NCI-H1048 (cell line): Measurements from ENCODE around the gene RPL22L1.
"Not testable (repeated sequence)": the region's sequence is repeated elsewhere in the genome, so short reads cannot be mapped to it uniquely, and the experiment has no call there.

ENCODE experiments used
- DNase-seq: peaks from one replicate; lab custom pipeline; 2025; lab: John Stamatoyannopoulos, UW

RPL22L1 gene

DNA sequence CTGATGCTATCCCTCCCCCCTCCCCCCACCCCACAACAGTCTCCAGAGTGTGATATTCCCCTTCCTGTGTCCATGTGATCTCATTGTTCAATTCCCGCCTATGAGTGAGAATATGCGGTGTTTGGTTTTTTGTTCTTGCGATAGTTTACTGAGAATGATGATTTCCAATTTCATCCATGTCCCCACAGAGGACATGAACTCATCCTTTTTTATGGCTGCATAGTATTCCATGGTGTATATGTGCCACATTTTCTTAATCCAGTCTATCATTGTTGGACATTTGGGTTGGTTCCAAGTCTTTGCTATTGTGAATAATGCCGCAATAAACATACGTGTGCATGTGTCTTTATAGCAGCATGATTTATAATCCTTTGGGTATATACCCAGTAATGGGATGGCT, 8.7 kb upstream of the RPL22L1 start:
- not testable (repeated sequence) for DNase-seq

DNA sequence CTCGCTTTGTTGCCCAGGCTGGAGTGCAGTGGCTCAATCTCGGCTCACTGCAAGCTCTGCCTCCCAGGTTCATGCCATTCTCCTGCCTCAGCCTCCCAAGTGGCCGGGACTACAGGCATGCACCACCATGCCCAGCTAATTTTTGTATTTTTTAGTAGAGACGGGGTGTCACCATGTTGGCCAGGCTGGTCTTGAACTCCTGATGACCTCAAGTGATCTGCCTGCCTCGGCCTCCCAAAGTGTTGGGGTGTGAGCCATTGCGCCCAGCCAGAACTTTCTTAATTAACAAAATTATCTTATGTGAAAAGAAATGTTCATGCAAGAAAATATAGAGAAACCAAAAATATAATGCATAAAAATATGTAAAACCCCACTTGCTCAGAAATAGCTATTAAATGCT, 7.3 kb upstream of the RPL22L1 start:
- not testable (repeated sequence) for DNase-seq

DNA sequence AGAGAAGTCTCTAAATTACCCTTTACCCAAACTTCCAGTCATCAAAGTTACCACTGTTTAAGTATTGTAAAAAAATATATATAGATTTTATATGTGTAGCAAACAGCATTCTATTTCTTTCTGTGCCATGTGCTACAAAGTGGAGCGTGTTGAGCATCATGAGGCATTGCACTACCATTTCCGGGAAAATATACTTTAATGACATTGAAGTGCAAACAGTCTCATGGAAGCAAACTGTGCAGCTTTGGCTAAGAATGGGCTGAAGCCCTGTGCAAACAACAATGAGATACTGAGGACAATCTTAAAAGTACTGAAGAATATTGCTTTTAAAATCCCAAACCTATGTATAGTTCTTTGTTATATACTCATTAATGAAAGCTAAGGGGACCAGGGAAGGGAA, 6.5 kb upstream of the RPL22L1 start:
- DNase-seq, result no peak

DNA sequence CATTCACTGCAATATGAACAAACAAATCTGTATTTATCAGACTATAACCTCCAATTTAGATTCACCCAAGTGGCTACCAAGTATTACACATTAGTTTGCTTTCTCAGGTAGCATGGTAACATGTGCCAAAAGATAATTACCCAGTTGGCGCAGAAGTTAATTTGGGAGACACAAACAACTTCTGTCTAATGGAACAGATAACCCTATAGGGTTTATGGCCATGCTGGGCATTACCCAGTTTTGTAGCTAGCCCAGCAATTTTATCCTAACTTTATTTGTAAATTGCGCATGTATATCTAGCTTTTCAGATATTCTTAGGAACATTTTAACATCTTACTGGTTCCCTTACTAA, 780 bp downstream of the RPL22L1 start:
- DNase-seq, result no peak

DNA sequence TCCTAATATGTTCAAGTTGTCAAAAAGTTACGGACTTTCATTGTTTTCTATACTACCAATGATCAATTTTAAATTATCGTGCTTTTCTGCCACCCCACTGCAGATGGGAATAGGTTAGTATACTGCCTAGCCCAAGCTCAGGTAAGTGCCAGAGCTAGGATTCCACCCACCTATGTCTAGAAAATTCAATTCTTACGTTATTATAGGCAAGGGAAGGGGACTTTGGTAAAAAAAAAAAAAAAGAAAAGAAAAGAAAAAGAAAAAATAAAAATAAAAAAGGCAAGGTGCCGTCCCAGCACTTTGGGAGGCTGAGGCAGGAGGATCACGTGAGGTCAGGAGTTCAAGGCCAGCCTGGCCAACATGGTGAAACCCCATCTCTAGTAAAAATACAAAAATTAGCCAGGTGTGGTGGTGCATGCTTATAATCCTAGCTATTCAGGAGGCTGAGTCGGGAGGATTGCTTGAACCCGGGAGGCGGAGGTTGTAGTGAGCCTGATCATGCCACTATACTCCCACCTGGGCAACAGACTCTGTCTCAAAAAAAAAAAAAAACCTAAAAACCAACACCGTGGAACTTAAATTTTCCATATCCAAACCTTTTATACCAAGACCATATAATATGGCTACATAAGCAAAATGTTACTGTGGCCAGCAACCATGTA, 1.3 kb downstream of the RPL22L1 start:
- DNase-seq, result no peak

DNA sequence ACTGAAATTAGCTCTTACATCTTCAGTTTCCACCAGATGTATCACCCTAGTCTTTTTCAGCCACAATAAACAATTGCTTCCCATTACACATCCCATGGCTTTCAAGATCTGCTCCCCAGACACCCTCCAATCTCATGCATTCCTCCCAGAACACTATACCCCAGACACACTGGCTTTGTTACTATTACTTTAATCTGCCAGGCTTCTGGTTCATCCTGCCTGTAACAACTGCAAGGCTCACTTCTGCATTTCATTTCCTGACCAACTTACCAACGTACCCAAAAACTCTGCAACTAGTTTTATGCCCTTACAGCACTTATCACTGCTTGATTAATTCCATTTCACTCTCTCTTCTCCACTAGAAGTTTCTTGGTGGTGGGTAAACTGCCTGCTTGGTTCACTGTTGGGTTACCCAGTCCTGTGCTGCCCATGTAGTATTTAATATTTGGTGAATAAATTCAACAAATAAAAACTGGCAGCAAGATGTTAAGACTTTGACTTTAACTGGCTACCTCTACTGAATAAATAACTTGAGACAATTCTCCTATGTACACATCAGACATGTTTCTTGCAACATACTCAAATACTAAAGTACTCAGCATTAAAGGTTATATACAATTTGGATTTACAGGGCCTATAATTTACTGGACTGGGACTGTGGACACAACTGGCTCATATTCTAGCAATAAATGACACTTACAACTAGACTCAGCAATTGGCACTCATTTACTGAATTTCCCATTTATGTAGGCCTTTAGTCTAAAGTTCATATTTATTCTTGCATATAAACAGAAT, 2.7 kb downstream of the RPL22L1 start:
- no peak for DNase-seq

DNA sequence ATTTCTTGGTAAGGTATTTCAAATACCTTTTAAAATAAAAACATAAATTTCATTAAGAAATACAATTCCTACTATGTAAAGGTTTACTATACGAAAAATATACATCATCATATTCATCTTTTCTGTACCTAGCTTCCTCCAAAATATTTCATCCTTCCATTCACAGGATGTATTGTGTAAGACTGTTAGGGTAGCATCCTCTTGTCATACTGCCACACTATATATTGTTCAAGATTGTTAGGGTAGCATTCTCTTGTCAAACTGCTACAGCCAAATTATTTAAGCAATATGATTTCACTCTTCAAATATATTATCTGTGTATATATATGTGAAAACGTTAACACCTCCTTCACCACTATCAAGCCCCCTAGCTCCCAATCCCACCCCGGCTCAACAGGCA, 3.5 kb downstream of the RPL22L1 start:
- DNase-seq, result no peak

DNA sequence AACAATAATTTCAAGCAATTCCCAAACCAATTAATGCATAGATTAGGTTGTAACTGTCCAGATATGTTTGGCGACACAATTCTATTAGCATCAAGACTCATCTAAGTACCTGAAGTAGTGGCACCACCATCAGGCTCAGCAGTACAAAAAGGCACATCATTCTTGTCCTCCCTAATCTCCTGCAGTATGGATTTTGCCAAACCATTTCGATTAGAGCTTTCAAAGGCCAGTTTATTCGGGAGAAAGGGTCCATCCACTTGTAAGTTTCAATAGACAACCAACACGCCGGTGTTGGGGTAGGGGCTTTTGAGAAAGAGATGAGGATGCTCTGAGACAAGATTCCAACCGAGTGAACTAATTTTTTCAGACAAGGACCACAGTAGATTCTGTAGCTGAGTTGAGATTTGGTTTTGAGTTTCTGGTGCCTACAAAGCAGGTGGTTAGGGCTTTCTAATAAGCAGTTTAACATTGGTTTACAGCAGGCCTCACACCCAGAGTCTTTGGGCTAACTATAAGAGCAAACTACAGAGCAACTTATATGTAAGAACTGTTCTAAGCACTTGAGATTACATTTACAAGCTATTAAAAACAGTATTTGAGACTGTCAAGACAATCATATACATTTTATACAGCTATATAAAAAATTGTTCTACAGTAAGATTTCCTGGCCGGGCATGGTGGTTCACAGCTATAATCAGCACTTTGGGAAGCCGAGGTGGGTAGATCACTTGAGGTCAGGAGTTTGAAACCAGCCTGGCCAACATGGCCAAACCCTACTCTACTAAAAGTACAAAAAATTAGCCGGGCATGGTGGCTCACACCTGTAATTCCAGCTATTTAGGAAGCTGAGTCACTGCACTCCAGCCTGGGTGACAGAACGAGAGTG, 4.5 kb downstream of the RPL22L1 start:
- no peak for DNase-seq

DNA sequence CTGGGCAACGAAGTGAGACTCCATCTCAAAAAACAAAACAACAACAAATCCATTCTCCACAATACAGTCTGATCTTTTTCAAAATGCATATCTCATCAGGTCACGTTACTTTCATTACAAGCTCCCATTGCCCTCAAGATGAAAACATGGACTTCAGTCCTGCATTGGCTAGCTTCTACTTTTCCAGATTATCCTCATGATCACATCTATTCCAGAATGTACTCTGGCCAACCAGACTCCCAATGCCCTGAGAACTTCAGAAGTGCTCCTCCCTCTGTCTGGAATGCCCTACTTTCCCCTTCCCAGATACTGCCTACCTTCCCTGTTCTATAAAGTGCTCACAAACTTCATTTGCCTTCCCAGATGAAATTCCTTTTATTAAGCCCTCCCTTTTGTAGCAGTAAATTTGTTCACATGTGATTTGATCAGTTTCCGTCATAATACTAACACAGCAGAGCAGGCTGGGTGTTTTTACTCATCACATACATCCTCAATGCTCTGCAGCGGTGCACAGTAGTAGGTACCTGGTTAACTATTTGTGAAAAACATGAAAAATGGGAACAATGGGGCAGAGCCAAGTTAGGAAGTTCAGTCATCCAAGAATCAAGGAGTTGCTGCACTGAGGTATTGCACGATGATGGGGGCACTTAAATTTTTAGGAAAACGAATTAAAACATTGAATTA, 5.3 kb downstream of the RPL22L1 start:
- DNase-seq, result no peak

DNA sequence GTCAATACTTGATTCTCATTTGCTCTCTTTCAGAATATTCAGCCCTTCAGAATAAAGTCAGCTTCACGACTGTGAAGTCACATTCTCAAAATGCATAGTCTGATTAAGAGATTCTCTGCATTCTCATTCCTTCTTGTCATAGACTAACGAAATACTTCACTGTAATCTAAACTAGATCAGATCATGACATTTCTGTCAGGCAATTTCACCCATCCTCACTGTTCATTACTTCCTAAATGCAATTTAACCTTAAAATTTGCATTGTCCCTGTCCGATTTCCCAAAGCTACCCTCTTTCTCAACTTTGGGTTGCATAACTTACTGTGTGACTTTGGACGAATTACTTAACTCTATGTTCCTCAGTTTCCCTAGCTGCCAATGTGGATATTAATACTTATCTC, 6.2 kb downstream of the RPL22L1 start:
- DNase-seq, result no peak

DNA sequence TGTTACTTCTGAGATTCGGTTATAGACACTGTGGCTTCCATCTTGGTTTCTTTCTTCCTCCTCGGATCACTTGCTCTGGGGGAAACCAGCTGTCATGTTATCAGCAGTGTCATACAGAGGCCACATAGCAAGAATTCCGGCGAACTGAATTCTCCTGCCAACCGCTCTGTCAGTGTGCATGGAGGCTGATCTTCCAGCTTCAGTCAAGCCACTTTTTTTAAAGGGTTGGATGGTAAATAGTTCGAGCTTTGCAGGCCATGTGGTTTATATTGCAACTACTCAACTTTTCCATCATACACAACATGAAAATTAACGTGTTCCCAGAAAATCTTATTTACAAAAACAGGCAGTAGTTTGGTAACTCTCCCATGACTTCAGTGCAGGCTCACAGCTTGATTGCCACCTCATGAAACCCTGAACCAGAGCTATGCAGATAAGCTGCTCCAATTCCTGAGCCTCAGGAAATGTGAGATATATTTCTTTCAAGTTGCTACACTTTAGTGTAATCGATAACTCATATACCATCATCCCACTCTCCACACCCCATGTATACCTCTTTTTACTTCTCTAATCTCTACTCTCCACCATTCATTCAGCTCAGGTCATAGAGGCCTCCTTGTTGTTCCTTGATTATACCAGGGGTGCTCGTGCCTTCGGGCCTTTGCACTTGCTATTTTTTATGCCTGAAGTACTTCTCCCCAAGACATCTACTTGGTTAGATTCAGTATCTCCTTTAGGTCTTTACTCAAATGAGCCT, 7.2 kb downstream of the RPL22L1 start:
- no peak for DNase-seq

DNA sequence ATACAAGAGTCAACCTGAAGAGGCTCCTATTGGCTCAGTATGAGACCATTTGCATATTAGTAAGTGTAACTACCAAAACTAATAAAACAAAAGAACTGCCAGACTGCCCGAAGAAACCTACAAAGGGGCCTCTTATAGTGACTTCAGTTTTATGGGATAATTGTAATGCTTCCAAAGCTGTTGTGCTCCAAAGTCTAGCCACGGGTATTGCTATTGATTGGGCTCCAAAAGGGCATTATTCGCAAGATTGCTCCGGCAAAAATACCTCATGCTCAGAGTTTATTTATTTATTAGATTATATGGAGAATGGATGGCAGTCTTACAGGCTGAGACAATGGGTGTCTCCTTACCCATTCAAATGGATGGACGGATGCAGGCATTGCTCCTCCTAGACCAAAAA, 11.4 kb downstream of the RPL22L1 start:
- no peak for DNase-seq

DNA sequence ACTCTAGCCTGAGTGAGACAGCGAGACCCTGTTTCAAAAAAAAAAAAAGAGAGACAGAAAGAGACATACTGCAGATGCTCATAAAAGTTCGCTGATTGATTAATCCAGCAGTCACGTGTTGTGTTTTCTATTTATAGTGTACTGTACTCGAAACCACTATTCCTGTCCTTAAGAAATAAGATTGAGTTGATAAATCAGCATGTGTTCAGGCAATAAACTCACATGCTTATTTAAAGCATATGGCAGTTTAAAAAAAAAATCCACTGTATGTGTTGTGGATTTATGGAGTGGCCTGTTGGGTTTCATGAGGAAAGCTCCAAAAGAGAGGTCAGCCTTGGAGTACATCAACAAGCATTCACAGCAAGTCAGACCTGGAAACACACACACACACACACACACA, 17.7 kb downstream of the RPL22L1 start:
- no peak for DNase-seq

DNA sequence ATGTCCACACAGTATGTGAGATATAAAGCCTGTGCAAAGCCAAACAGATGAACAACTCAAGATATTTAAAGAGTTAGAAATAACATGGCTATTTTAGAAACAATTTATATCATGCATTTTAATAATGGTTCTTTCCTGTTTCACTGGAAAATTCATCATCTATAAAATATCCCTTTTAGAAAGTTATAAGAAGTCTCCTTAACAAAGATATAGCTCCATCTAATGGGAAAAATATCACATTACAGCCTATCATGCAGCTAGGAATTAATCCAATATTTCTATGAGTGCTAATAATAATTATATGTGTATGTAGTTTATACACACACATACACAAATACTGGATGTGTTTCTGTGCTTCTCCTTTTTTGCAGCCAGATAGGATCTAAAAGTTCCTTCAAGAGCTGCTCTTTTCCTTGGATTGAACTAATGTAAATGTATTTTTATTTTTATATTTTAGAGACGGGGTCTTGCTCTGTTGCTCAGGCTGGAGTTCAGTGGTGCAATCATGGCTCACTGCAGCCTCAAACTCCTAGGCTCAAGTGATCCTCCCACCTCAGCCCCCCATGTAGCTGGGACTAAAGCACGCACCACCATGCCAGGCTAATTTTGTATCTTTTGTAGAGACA, 21.6 kb downstream of the RPL22L1 start:
- DNase-seq, result no peak

DNA sequence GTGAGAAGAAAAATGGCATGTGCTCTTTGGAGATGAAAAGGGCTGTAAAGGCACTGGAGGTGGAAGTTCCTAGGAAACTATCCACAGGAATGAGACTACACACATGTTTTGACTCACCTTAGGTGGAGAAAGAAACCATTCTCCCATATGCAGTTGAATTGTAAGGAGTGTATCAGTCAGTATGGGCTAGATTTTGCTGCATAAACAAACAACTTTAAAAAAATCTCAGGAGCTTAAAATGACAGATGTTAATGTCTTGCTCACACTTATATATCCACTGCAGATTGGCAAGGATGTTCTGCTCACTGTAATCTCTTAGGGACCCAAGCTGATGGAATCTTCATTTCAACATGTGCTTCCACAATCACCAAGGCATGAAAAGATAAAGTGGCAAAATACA, 25.6 kb downstream of the RPL22L1 start:
- DNase-seq, result no peak

DNA sequence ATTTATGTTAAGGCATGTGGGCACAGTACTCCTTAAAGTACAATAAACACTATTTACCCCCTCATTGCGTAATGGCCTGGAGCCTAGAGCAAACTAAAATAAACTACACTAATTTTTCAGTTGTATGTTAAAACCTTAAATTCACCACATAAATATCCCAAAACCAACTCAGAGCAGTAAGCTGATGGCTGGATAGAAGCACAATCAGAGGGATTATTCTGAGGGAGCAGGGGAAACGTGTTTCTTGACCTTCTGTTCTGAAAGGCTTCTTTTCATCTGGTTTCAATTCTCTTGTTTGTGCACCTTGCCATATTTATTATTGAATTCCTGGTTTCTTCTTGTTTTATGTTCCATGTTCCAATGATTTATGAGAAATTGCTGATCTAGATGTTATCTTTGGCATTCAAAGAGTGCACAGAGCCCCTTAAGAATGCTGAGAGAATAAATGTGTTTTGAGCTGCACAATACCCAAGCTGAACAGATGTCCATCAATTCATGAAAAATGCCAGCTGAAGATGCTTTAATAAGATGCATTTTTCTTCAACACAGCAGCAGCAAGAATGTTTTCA, 29.6 kb downstream of the RPL22L1 start:
- DNase-seq, result no peak

DNA sequence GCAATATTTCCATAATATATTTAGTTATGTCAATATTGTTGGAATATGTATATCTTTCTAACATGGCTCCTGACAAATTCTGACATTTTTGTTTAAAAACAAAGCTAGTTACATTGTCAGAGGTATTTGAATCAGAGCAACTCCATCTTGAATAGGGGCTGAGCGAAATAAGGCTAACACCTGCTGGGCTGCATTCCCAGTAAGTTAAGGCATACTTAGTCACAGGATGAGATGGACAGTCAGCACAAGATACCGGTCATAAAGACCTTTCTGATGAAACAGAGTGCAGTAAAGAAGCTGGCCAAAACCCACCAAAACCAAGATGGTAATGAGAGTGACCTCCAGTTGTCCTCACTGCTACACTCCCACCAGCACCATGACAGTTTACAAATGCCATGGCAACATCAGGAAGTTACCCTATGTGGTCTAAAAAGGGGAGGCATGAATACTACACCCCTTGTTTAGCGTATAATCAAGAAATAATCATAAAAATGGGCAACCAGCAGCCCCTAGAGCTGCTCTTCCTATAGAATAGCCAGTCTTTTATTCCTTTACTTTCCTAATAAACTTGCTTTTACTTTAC, 30.4 kb downstream of the RPL22L1 start:
- DNase-seq, result no peak

DNA sequence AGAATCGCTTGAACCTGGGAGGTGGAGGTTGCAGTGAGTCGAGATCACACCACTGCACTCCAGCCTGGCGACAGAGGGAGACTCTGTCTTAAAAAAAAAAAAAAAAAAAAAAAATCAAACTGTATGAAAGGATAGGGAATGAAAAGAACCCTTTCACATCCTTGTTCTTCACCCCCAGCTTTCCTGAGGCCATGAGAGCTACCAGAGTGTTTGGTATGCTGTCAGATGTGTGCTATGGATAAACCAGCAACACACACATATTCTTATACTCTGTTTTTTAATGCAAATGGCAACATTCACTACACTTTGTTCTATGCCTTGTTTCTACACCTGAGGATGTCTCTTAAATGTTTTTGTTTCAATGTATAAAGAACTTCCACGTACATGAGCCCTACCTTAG, 33.5 kb downstream of the RPL22L1 start:
- DNase-seq, result no peak

DNA sequence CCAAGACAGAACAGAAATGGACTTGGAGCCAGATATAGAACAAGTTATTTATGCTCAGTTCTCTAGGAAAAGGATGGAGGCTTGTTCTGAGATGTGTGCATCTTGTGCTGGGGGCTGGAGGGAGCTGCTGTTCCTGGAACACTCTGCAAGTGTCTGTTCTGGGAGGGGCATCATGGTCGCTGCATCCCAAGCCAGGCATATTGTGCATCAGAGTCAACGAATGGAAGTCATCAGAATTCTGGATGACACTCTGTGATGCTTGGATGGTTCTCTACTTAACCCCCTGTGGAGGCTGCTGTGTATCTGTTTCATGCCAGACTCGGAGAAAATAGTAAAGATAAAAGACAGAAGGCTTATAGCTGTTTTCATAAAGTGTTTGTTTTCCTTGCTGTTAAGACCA, 34.7 kb downstream of the RPL22L1 start:
- no peak for DNase-seq

DNA sequence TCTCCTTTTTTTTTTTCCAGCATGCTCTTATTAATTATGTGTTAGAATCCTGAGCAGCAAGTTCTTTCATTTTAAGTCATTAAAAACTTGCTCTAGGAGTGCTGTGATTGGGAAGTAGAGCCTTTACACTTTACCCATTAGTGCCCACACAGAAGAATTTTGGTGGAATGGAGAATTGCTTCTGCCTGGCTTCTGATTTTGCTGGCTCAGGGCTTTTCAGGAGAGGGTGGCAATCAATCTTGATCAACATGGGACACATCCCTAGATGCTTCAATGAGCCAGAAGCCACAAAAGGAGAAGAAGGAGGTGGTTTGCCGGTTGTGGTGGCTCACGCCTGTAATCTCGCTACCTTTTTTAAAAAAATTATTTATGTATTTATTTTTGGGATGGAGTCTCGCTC, 39.4 kb downstream of the RPL22L1 start:
- no peak for DNase-seq
